Heart left ventricle (tissue), 13 donors: ENCODE measurements around the gene CCNY.

ENCODE experiments used
- POLR2A ChIP-seq, 2 donors: fragments of 450-650 bp; IDR thresholded peaks; one replicate each; pipeline ENCODE4 v1.6.1; 2017; ENCODE audit warnings: antibody characterized with exemption in 2 of 2, mild to moderate bottlenecking in 2 of 2, moderate library complexity in 2 of 2
- TF ChIP-seq, protein P1 (sequence below), 12 donors: fragments of 200-600 bp; sonication (generic) in 4 of 12; IDR thresholded peaks; one replicate each; pipeline versions ENCODE4 v1.5.0 to v1.8.0; 2018 to 2022; ENCODE audit warnings: antibody characterized with exemption in 12 of 12, mild to moderate bottlenecking in 5 of 12
- donor health status: ischemic (EF 13 %, LVEDD 7.1; RV severe dilation, severe dysfunction).
- donor health status: DM: no; HTN: yes; CAD: no.
- donor health status: DM: no; HTN: no; CAD: no.
- donor health status: ischemic (EF 25% LVEDD 6.9; RV normal size, moderate dysfunction).
- donor health status: ischemic (EF 25% LVEDD 5.7; RV mildly dilated, moderate dysfunction).
- donor health status: ischemic (EF 35%, LVEDD 5.7; RV mildly dilated, moderate dysfunction).
- donor health status: nonischemic (EF 11% LVEDD 7.7; RV severe dilation, severe dysfunction).
- donor health status: DM: yes; HTN: yes; CAD: no.
- donor health status: PGD.
- donor health status: ischemic (EF 29% LVEDD 5.4; RV normal size, mild dysfunction).
- donor health status: nonischemic (EF 23%, LVEDD 6.1; RV moderate dilation, normal function).

- TF ChIP-seq POLR2A (IDR thresholded peaks at IDR 0.05): no peak
- TF ChIP-seq, protein P1, sequence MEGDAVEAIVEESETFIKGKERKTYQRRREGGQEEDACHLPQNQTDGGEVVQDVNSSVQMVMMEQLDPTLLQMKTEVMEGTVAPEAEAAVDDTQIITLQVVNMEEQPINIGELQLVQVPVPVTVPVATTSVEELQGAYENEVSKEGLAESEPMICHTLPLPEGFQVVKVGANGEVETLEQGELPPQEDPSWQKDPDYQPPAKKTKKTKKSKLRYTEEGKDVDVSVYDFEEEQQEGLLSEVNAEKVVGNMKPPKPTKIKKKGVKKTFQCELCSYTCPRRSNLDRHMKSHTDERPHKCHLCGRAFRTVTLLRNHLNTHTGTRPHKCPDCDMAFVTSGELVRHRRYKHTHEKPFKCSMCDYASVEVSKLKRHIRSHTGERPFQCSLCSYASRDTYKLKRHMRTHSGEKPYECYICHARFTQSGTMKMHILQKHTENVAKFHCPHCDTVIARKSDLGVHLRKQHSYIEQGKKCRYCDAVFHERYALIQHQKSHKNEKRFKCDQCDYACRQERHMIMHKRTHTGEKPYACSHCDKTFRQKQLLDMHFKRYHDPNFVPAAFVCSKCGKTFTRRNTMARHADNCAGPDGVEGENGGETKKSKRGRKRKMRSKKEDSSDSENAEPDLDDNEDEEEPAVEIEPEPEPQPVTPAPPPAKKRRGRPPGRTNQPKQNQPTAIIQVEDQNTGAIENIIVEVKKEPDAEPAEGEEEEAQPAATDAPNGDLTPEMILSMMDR (IDR thresholded peaks at IDR 0.05): no peak
Observed at GRCh38 chr10:35458500-35459448, 122.5 kb downstream of the CCNY start.
